HG03064 (cell line): ENCODE data around the gene VAV2.
"Not testable (repeated sequence)": the region's sequence is repeated elsewhere in the genome, so short reads cannot be mapped to it uniquely, and the experiment has no call there.

Experiments
- ATAC-seq: cut with Tn5 transposase; IDR thresholded peaks from one replicate; pipeline ENCODE4 v1.9.1; 2021; ENCODE audit warnings: low read depth; ENCODE audit not compliant: unreplicated experiment

VAV2 gene

GRCh38 chr9:133896007-133896406 is 96.1 kb downstream of the VAV2 start:
- ATAC-seq, result not testable (repeated sequence)

GRCh38 chr9:133895335-133895734 is 96.8 kb downstream of the VAV2 start:
- ATAC-seq, result no peak

GRCh38 chr9:133894377-133895321 is 97.5 kb downstream of the VAV2 start:
- ATAC-seq, result no peak

- no peak for ATAC-seq
Measured at GRCh38 chr9:133893191-133893994, 98.7 kb downstream of the VAV2 start.

- ATAC-seq, result no peak
Measured at GRCh38 chr9:133892193-133892920, 99.8 kb downstream of the VAV2 start.

- no peak for ATAC-seq
Measured at GRCh38 chr9:133891741-133892140, 100.4 kb downstream of the VAV2 start.

- no peak for ATAC-seq
Measured at GRCh38 chr9:133890583-133890982, 101.5 kb downstream of the VAV2 start.

GRCh38 chr9:133889584-133890301 is 102.4 kb downstream of the VAV2 start:
- ATAC-seq, result no peak

GRCh38 chr9:133888809-133889491 is 103.2 kb downstream of the VAV2 start:
- ATAC-seq, result no peak

- ATAC-seq, result no peak
Measured at GRCh38 chr9:133888048-133888808, 103.9 kb downstream of the VAV2 start.

GRCh38 chr9:133887540-133888047 is 104.5 kb downstream of the VAV2 start:
- no peak for ATAC-seq

- no peak for ATAC-seq
Measured at GRCh38 chr9:133886563-133887501, 105.3 kb downstream of the VAV2 start.

- ATAC-seq, result no peak
Measured at GRCh38 chr9:133884907-133885744, 107.0 kb downstream of the VAV2 start.

- ATAC-seq, result no peak
Measured at GRCh38 chr9:133882849-133883755, 109.0 kb downstream of the VAV2 start.

- no peak for ATAC-seq
Measured at GRCh38 chr9:133881671-133882381, 110.3 kb downstream of the VAV2 start.
